Neural cell (in vitro differentiated cells): ENCODE measurements around the gene DPP6. TPM values are rescaled to one million over a fixed set of nuclear protein-coding genes. Genes with fewer than 3 reads are reported as not detected.

Source experiments
- H2AFZ ChIP-seq: fragments of 200-600, 300-800 bp; sonication (generic), shearing (Covaris generic); 2 replicates; pipeline ENCODE4 v1.6.0; 2014; ENCODE audit warnings: low read depth, mild to moderate bottlenecking, antibody characterized with exemption, low read length, moderate library complexity
- H3F3A ChIP-seq: fragments of 200-600 bp; shearing (Covaris generic); 2 replicates; pipeline ENCODE4 v1.6.1; 2016; ENCODE audit warnings: mild to moderate bottlenecking, moderate library complexity, mixed read lengths, antibody characterized with exemption, low read length; ENCODE audit not compliant: insufficient read depth, poor library complexity, severe bottlenecking
- H3K27ac ChIP-seq: fragments of 200-600, 300-800 bp; sonication (generic), shearing (Covaris generic); 2 replicates; pipeline ENCODE4 v1.5.1; 2014; ENCODE audit warnings: mild to moderate bottlenecking, low read length, moderate library complexity
- H3K27me3 ChIP-seq: fragments of 300-800, 200-600 bp; sonication (generic), shearing (Covaris generic); 2 replicates; pipeline ENCODE4 v1.6.0; 2014; ENCODE audit warnings: mild to moderate bottlenecking, low read depth, low read length, moderate library complexity; ENCODE audit not compliant: insufficient read depth
- H3K36me3 ChIP-seq: fragments of 300-800, 200-600 bp; sonication (generic), shearing (Covaris generic); 2 replicates; pipeline ENCODE4 v1.5.1; 2014; ENCODE audit warnings: mild to moderate bottlenecking, antibody characterized with exemption, low read length, moderate library complexity; ENCODE audit not compliant: insufficient read depth
- H3K4me2 ChIP-seq: fragments of 300-800, 200-600 bp; sonication (generic), shearing (Covaris generic); 2 replicates; pipeline ENCODE4 v1.6.0; 2014; ENCODE audit warnings: mild to moderate bottlenecking, low read length
- H3K4me3 ChIP-seq: fragments of 300-800, 200-600 bp; sonication (generic), shearing (Covaris generic); 2 replicates; pipeline ENCODE4 v1.5.1; 2014; ENCODE audit warnings: mild to moderate bottlenecking, low read length, moderate library complexity
- H3K79me2 ChIP-seq: fragments of 200-600 bp; shearing (Covaris generic); replicated peaks from 2 replicates; pipeline ENCODE4 v1.6.0; 2014; ENCODE audit warnings: mild to moderate bottlenecking, low read length, moderate library complexity; ENCODE audit not compliant: insufficient read depth
- H3K9ac ChIP-seq: fragments of 300-800, 200-600 bp; sonication (generic), shearing (Covaris generic); 2 replicates; pipeline ENCODE4 v1.6.1; 2016; ENCODE audit warnings: mild to moderate bottlenecking, low read length, mixed read lengths
- H3K9me2 ChIP-seq: fragments of 200-600 bp; shearing (Covaris generic); 2 replicates; pipeline ENCODE4 v1.6.1; 2016; ENCODE audit warnings: mild to moderate bottlenecking, low read length, mixed read lengths; ENCODE audit not compliant: insufficient read depth
- H3K9me3 ChIP-seq: fragments of 200-600, 300-800 bp; sonication (generic), shearing (Covaris generic); 2 replicates; pipeline ENCODE4 v1.6.1; 2016; ENCODE audit warnings: mild to moderate bottlenecking, mixed run types, low read length, moderate library complexity, mixed read lengths
- H4K20me1 ChIP-seq: fragments of 200-600 bp; shearing (Covaris generic); 2 replicates; pipeline ENCODE4 v1.6.1; 2016; ENCODE audit warnings: mild to moderate bottlenecking, mixed run types; ENCODE audit not compliant: insufficient read depth
- CTCF ChIP-seq: fragments of 450-650 bp; IDR thresholded peaks from 2 replicates; pipeline ENCODE4 v1.5.1; 2014; ENCODE audit warnings: antibody characterized with exemption, mild to moderate bottlenecking, moderate library complexity; ENCODE audit not compliant: poor library complexity, severe bottlenecking
- EP300 ChIP-seq: fragments of 450-650 bp; conservative IDR thresholded peaks from 2 replicates; pipeline ENCODE4 v1.6.1; 2014; ENCODE audit warnings: antibody characterized with exemption, mild to moderate bottlenecking, moderate library complexity; ENCODE audit not compliant: poor library complexity, severe bottlenecking
- EZH2 ChIP-seq: fragments of 200-600, 300-800 bp; shearing (Covaris generic), sonication (generic); IDR thresholded peaks from 2 replicates; pipeline ENCODE4 v1.6.1; 2014; ENCODE audit warnings: antibody characterized with exemption, low read length, borderline replicate concordance, mild to moderate bottlenecking; ENCODE audit not compliant: insufficient read depth, poor library complexity, severe bottlenecking
- MXI1 ChIP-seq: fragments of 450-650 bp; conservative IDR thresholded peaks from 2 replicates; pipeline ENCODE4 v1.6.1; 2014; ENCODE audit warnings: antibody characterized with exemption, mild to moderate bottlenecking; ENCODE audit not compliant: poor library complexity, severe bottlenecking
- POLR2AphosphoS5 ChIP-seq: IDR thresholded peaks from 2 replicates; pipeline ENCODE4 v1.6.1; 2012
- RAD21 ChIP-seq: fragments of 450-650 bp; conservative IDR thresholded peaks from 2 replicates; pipeline ENCODE4 v1.6.1; 2014; ENCODE audit warnings: antibody characterized with exemption, mild to moderate bottlenecking, moderate library complexity
- SMC3 ChIP-seq: fragments of 450-650 bp; conservative IDR thresholded peaks from 2 replicates; pipeline ENCODE4 v1.6.1; 2014; ENCODE audit warnings: antibody characterized with exemption, mild to moderate bottlenecking, moderate library complexity; ENCODE audit not compliant: poor library complexity
- TAF1 ChIP-seq: IDR thresholded peaks from 2 replicates; pipeline ENCODE4 v1.6.1; 2012; ENCODE audit warnings: low read depth
- polyA plus RNA-seq: library from polyadenylated mRNA; depleted of rRNA; stranded (reverse); fragments of >200 nt; gene quantifications from 2 replicates; pipeline ENCODE4 v1.2.3, GENCODE V29; 2014
- TF ChIP-seq, protein P1 (sequence below): IDR thresholded peaks from 2 replicates; pipeline ENCODE4 v1.6.1; 2012; ENCODE audit warnings: borderline replicate concordance

DPP6 gene
- polyA plus RNA-seq, 1 donor from 2014 or later: 20.4 TPM

- Histone ChIP-seq H3K36me3 (no peaks in the 10 kb centered on the region), H3K79me2 (no peaks in the 10 kb centered on the region), H3K27me3 (no peaks in the 10 kb centered on the region), H2AFZ (no peak overlapping the region), H3K9me2 (no peaks in the 10 kb centered on the region), H3K9ac (no peak overlapping the region), H3F3A (no peaks in the 10 kb centered on the region), H3K9me3 (no peaks in the 10 kb centered on the region), H4K20me1 (no peaks in the 10 kb centered on the region), H3K4me2 (no peak overlapping the region), H3K27ac (no peak overlapping the region), H3K4me3 (no peak overlapping the region)
- TF ChIP-seq EP300: no peak
- no peak for TF ChIP-seq RAD21
- no peak for TF ChIP-seq EZH2
- no peak for TF ChIP-seq SMC3
- no peak for TF ChIP-seq TAF1
- TF ChIP-seq, protein P1, sequence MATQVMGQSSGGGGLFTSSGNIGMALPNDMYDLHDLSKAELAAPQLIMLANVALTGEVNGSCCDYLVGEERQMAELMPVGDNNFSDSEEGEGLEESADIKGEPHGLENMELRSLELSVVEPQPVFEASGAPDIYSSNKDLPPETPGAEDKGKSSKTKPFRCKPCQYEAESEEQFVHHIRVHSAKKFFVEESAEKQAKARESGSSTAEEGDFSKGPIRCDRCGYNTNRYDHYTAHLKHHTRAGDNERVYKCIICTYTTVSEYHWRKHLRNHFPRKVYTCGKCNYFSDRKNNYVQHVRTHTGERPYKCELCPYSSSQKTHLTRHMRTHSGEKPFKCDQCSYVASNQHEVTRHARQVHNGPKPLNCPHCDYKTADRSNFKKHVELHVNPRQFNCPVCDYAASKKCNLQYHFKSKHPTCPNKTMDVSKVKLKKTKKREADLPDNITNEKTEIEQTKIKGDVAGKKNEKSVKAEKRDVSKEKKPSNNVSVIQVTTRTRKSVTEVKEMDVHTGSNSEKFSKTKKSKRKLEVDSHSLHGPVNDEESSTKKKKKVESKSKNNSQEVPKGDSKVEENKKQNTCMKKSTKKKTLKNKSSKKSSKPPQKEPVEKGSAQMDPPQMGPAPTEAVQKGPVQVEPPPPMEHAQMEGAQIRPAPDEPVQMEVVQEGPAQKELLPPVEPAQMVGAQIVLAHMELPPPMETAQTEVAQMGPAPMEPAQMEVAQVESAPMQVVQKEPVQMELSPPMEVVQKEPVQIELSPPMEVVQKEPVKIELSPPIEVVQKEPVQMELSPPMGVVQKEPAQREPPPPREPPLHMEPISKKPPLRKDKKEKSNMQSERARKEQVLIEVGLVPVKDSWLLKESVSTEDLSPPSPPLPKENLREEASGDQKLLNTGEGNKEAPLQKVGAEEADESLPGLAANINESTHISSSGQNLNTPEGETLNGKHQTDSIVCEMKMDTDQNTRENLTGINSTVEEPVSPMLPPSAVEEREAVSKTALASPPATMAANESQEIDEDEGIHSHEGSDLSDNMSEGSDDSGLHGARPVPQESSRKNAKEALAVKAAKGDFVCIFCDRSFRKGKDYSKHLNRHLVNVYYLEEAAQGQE: no peak
- TF ChIP-seq MXI1: no peak
- TF ChIP-seq CTCF: no peak
- TF ChIP-seq POLR2AphosphoS5: no peak
These were observed 201.6 kb downstream of the DPP6 start for GRCh38 chr7:154253810-154254209.

DNA sequence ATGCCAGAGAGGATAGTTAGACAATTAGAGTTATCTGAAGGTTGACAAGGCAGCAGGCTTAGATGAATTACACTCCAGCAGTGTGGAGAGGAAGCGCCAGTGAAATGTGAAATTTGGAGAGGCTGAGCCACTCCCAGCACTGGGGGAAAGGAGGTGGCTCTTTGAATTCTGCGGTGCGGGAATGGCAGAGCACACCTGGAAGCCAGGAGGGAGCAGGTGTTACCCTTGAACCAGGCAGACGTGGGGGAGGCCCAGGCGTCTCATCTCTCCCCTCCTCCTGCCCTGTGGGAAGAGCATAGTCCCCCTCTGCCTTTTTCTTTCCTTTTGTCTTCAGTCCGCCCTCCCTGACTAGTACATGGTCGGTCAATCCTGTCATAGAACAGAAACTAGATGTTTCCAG, 203.1 kb downstream of the DPP6 start:
- Histone ChIP-seq H2AFZ (no peak overlapping the region), H3K9me3 (no peaks in the 10 kb centered on the region), H3K4me2 (no peak overlapping the region), H3K9me2 (no peaks in the 10 kb centered on the region), H3K4me3 (no peak overlapping the region), H3K36me3 (no peaks in the 10 kb centered on the region), H3K79me2 (no peaks in the 10 kb centered on the region), H3F3A (no peaks in the 10 kb centered on the region), H4K20me1 (no peaks in the 10 kb centered on the region), H3K27me3 (no peaks in the 10 kb centered on the region), H3K9ac (no peak overlapping the region), H3K27ac (no peak overlapping the region)
- TF ChIP-seq EP300 (no peak), POLR2AphosphoS5 (no peak), SMC3 (no peak), RAD21 (no peak), CTCF (no peak), TAF1 (no peak), MXI1 (no peak), EZH2 (no peak)
- TF ChIP-seq, protein P1: no peak
